RWPE1 (cell line): ENCODE results near the gene FLNA.
"Not testable (repeated sequence)": the region's sequence is repeated elsewhere in the genome, so short reads cannot be mapped to it uniquely, and the experiment has no call there.

Source experiments
- CTCF ChIA-PET: fragments of 350-600 bp; sonication (Branson Sonifier 250); formaldehyde crosslinking; extraction: SDS; loops from one replicate; lab custom pipeline; 2021; lab: Yijun Ruan, JAX
- POLR2A ChIA-PET: fragments of 400-600 bp; formaldehyde crosslinking; extraction: SDS; loops from one replicate; lab custom pipeline; 2020; ENCODE audit warnings: antibody characterized with exemption; ENCODE audit not compliant: low non-redundant PET; lab: Yijun Ruan, JAX
- DNase-seq: peaks from one replicate; pipeline ENCODE4 v3.0.0; 2012; ENCODE audit warnings: low spot score
- H3K27ac ChIP-seq: fragments of 450-650 bp; 2 replicates; pipeline ENCODE4 v1.5.1; 2017
- TF ChIP-seq, protein P1 (sequence below): fragments of 450-650 bp; conservative IDR thresholded peaks from 2 replicates; pipeline ENCODE4 v1.5.1; 2017; ENCODE audit warnings: low read depth, mild to moderate bottlenecking

Gene FLNA

DNA sequence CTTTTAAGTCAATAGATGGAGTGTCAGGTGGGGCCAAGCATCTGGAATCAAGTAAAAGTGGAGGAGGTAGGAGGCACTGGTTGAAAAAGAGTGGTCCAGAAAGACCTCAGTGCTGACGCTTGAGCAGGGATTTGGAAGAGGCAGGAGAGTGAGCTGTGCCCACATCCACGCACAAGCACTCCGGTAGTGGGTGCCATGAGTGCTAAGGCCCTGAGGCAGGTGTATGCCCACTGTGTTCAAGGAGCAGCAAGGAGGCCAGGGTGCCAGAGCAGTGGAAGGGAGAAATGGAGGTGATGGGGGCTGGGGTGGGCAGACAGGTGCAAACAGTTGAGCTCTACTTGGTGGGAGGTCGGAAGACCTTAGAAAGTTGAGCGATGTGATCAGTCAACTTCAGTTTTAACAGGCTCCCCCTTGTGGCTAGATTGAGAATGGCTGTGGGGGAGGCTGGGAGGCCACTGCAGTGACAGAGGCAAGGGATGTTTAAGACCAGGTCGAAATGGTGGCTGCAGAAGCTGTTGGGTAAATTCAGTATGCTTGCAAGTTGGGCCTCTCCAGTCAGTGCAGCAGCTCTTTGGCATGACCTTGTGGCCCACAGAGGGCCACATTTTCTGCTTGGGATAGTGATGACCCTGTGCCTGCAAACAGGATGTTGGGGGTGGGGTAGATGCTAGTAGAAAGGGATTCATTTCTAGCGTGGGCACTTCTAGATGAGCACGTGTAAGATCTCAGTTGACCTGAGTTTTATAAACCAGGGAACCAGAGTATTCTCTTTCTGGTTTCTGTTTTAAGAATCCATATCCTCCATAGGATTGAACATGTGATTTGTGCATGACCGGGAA is 66.1 kb downstream of the FLNA start:
- TF ChIP-seq, protein P1, sequence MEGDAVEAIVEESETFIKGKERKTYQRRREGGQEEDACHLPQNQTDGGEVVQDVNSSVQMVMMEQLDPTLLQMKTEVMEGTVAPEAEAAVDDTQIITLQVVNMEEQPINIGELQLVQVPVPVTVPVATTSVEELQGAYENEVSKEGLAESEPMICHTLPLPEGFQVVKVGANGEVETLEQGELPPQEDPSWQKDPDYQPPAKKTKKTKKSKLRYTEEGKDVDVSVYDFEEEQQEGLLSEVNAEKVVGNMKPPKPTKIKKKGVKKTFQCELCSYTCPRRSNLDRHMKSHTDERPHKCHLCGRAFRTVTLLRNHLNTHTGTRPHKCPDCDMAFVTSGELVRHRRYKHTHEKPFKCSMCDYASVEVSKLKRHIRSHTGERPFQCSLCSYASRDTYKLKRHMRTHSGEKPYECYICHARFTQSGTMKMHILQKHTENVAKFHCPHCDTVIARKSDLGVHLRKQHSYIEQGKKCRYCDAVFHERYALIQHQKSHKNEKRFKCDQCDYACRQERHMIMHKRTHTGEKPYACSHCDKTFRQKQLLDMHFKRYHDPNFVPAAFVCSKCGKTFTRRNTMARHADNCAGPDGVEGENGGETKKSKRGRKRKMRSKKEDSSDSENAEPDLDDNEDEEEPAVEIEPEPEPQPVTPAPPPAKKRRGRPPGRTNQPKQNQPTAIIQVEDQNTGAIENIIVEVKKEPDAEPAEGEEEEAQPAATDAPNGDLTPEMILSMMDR = peak; percentile 58
- ChIA-PET POLR2A (no interaction called here), CTCF (interaction anchor here (0.5 to 1.4 kb wide), 4 partner anchors 14 to 172 kb away, joined by 3 to 4 read pairs (median 4); partner anchors contain the start of gene TEX28)
- peak; percentile 27 for DNase-seq
- no peak overlapping the region for H3K27ac ChIP-seq

DNA sequence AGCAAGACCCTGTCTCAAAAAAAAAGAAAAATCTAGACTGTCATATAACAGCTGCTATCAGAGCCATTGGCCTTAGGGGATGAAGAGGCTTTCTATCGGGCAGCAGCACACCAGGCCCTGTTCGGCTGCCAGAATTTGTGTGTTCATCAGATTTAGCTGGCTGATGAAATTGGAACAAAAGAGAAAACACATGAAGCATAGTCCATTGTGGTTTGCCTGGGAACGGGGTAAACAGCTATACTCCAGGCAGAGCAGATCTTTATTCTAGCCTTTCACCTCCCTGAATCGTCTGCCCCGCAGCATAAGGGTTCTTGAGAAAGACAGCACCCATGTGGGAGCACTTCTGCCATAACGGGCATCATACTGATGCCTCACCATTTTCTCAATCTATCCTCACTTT is 67.2 kb downstream of the FLNA start:
- H3K27ac ChIP-seq = no peak overlapping the region
- DNase-seq = no peak
- CTCF ChIA-PET = no interaction called here
- TF ChIP-seq, protein P1 = no peak
- POLR2A ChIA-PET = no interaction called here

GRCh38 chrX:154305541-154306205 is 68.8 kb downstream of the FLNA start:
- TF ChIP-seq, protein P1 = no peak
- no peak for DNase-seq
- no peak overlapping the region for H3K27ac ChIP-seq
- CTCF ChIA-PET = interaction anchor here (0.5 kb wide), 1 partner anchor 9 kb away, joined by 4 read pairs; no protein-coding TSS in a partner anchor
- POLR2A ChIA-PET = no interaction called here

DNA sequence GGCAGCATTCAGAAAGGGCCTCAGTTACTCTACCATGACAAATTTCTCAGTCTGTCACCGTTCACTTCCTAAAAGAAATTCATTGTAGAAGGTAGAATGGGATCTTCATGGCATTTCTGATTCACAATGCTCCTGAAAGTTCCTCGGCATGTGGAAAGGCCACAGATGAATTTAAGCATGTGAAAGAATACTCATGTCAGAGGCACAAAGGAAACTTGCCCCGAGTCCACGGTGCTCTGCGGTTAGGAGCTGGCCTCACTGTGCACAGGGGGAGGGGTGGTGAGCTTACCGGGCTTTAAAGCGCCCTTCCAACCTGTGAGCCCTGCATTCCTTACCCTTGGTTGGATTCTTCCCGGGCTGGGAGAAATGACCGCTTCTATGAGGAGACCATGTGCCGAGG is 69.6 kb downstream of the FLNA start:
- ChIA-PET CTCF (interaction anchor here (0.5 kb wide), 1 partner anchor 10 kb away, joined by 4 read pairs; no protein-coding TSS in a partner anchor), POLR2A (no interaction called here)
- no peak overlapping the region for H3K27ac ChIP-seq
- no peak for DNase-seq
- TF ChIP-seq, protein P1 = no peak

- no peak overlapping the region for H3K27ac ChIP-seq
- CTCF ChIA-PET = no interaction called here
- no peak for DNase-seq
- POLR2A ChIA-PET = no interaction called here
- TF ChIP-seq, protein P1 = no peak
Observed at GRCh38 chrX:154303476-154303875, 71.0 kb downstream of the FLNA start.

DNA sequence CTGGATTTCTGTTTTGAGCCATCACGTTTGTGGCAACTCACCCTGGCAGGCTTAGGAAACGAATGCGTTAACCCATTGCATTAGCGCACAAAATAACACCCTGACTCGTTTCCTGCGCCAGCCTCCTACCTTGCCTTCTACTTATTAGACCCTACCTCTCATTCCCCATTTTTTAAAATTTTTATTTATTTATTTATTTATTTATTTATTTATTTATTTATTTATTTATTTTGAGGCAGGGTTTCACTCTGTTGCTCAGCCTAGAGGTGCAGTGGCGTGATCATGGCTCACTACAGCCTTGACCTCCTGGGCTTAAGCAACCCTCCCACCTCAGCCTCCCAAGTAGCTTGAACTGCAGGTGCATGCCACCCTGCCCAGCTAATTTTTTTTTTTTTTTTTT is 71.4 kb downstream of the FLNA start:
- POLR2A ChIA-PET, H3K27ac ChIP-seq, CTCF ChIA-PET, DNase-seq: not testable (repeated sequence)

DNA sequence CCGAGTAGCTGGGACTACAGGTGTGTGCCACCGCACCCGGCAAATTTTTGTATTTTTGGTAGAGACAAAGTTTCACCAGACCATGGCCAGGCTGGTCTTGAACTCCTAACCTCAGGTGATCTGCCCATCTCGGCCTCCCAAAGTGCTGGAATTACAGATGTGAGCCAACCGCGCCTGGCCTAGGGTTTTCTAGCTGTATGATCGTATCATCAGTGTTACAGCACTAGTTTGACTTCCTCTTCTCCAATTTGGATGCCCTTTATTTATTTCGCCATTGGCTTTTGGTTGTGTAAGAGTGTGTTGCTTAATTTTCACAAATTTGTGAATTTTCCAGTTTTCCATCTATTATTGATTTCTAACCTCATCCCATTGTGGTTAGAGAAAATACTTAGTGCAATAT is 73.6 kb downstream of the FLNA start:
- no peak for DNase-seq
- no peak overlapping the region for H3K27ac ChIP-seq
- TF ChIP-seq, protein P1 = no peak
- CTCF ChIA-PET = no interaction called here
- POLR2A ChIA-PET = no interaction called here
